ENCODE measurements around the gene ACBD4. TPM values are rescaled to one million over a fixed set of nuclear protein-coding genes. Genes with fewer than 3 reads are reported as not detected.

The ACBD4 gene
- total and polyA plus RNA-seq, 7 donors: 13.2 to 36.5 (median 21.2) TPM

GRCh38 chr17:45113424-45113754 is 22.1 kb upstream of the ACBD4 start:
- H3K9me3 ChIP-seq: no peaks in the 10 kb centered on the region
- WGBS, 2 donors: 84 to 89% methylated on average over 9 of the region's 9 CpGs
- H3K27ac ChIP-seq: peak overlapping the region in 3 of 4 donors; percentile 81 to 87 (median 84)
- DNase-seq: no peak
- peaks cover 12 to 64% (median 32%) of the 10 kb centered on the region in 4 donors for H3K36me3 ChIP-seq
- intact Hi-C loops (cut with DNase I): no loop called here
- peaks cover 0 to 33% (median 28%) of the 10 kb centered on the region in 4 donors for H3K4me1 ChIP-seq
- H3K4me3 ChIP-seq: no peak overlapping the region
- H3K27me3 ChIP-seq: no peaks in the 10 kb centered on the region
- TF ChIP-seq POLR2AphosphoS5 (IDR thresholded peaks at IDR 0.05): no peak
- TF ChIP-seq POLR2A (IDR thresholded peaks at IDR 0.05): no peak
- no peak for TF ChIP-seq EP300 (IDR thresholded peaks at IDR 0.05)
- no peak for TF ChIP-seq CTCF (IDR thresholded peaks at IDR 0.05)

- H3K27ac ChIP-seq: peak overlapping the region in 3 of 4 donors; percentile 1 to 87 (median 84)
- H3K9me3 ChIP-seq: no peaks in the 10 kb centered on the region
- TF ChIP-seq CTCF (IDR thresholded peaks at IDR 0.05) (no peak), EP300 (IDR thresholded peaks at IDR 0.05) (no peak), POLR2AphosphoS5 (IDR thresholded peaks at IDR 0.05) (no peak), POLR2A (IDR thresholded peaks at IDR 0.05) (no peak)
- intact Hi-C loops (cut with DNase I): no loop called here
- H3K4me3 ChIP-seq: no peak overlapping the region
- DNase-seq: no peak
- no peaks in the 10 kb centered on the region for H3K27me3 ChIP-seq
- peaks cover 13 to 65% (median 37%) of the 10 kb centered on the region in 4 donors for H3K36me3 ChIP-seq
- peaks cover 0 to 28% (median 24%) of the 10 kb centered on the region in 4 donors for H3K4me1 ChIP-seq
- WGBS, 2 donors: 89 to 92% methylated on average over 19 of the region's 19 CpGs
Measured at GRCh38 chr17:45114117-45114932, 21.2 kb upstream of the ACBD4 start.

GRCh38 chr17:45115015-45115625 is 20.4 kb upstream of the ACBD4 start:
- H3K27ac ChIP-seq: peak overlapping the region in 3 of 4 donors; percentile 1 to 31 (median 5)
- H3K27me3 ChIP-seq: no peaks in the 10 kb centered on the region
- no peak for TF ChIP-seq POLR2A (IDR thresholded peaks at IDR 0.05)
- no peak for TF ChIP-seq CTCF (IDR thresholded peaks at IDR 0.05)
- no peak for TF ChIP-seq POLR2AphosphoS5 (IDR thresholded peaks at IDR 0.05)
- peaks cover 0 to 25% (median 23%) of the 10 kb centered on the region in 4 donors for H3K4me1 ChIP-seq
- H3K9me3 ChIP-seq: no peaks in the 10 kb centered on the region
- 92 to 94% methylated on average over 26 of the region's 26 CpGs for WGBS, 2 donors
- DNase-seq: no peak
- H3K36me3 ChIP-seq: peaks cover 13 to 73% (median 40%) of the 10 kb centered on the region in 4 donors
- intact Hi-C loops (cut with DNase I): no loop called here
- H3K4me3 ChIP-seq: no peak overlapping the region

- 78 to 90% methylated on average over 11 of the region's 11 CpGs for WGBS, 2 donors
- H3K27ac ChIP-seq: no peak overlapping the region
- peaks cover 13 to 80% (median 42%) of the 10 kb centered on the region in 4 donors for H3K36me3 ChIP-seq
- no peaks in the 10 kb centered on the region for H3K27me3 ChIP-seq
- H3K4me3 ChIP-seq: no peak overlapping the region
- intact Hi-C loops (cut with DNase I): no loop called here
- TF ChIP-seq POLR2A (IDR thresholded peaks at IDR 0.05) (no peak), EP300 (IDR thresholded peaks at IDR 0.05) (no peak), CTCF (IDR thresholded peaks at IDR 0.05) (no peak), POLR2AphosphoS5 (IDR thresholded peaks at IDR 0.05) (no peak)
- no peaks in the 10 kb centered on the region for H3K9me3 ChIP-seq
- no peak for DNase-seq
- peaks cover 0 to 18% (median 15%) of the 10 kb centered on the region in 4 donors for H3K4me1 ChIP-seq
Measured at GRCh38 chr17:45115871-45116270, 19.6 kb upstream of the ACBD4 start.
